HG02852 (cell line): ENCODE measurements around the gene FUT9.
"Not testable (repeated sequence)": the region's sequence is repeated elsewhere in the genome, so short reads cannot be mapped to it uniquely, and the experiment has no call there.

Source experiments
- ATAC-seq: cut with Tn5 transposase; IDR thresholded peaks from one replicate; pipeline ENCODE4 v1.9.1; 2021; ENCODE audit warnings: mild to moderate bottlenecking, moderate library complexity; ENCODE audit not compliant: unreplicated experiment

The FUT9 gene

DNA sequence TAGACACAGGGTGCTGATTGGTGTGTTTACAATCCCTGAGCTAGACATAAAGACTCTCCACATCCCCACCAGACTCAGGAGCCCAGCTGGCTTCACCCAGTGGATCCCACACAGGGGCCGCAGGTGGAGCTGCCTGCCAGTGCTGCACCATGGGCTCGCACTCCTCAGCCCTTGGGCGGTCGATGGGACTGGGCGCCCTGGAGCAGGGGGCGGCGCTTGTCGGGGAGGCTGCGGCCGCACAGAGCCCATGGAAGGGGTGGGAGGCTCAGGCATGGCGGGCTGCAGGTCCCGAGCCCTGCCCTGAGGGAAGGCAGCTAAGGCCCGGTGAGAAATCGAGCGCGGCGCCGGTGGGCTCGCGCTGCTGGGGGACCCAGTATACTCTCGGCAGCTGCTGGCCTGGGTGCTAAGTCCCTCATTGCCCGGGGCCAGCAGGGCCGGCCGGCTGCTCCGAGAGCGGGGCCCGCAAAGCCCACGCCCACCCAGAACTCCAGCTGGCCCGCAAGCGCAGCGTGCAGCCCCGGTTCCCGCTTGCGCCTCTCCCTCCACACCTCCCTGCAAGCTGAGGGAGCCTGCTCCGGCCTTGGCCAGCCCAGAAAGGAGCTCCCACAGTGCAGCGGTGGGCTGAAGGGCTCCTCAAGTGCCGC, 245.1 kb downstream of the FUT9 start:
- ATAC-seq = not testable (repeated sequence)
